ELR (cell line): ENCODE measurements around the gene MPLKIP.
"Not testable (repeated sequence)": the region's sequence is repeated elsewhere in the genome, so short reads cannot be mapped to it uniquely, and the experiment has no call there.

Experiments used
- DNase-seq: peaks from one replicate; pipeline ENCODE4 v3.0.0-alpha.2; 2015; ENCODE audit warnings: low read depth

MPLKIP gene

GRCh38 chr7:40133561-40134427 is 628 bp downstream of the MPLKIP start:
- DNase-seq = peak; percentile 34

GRCh38 chr7:40122940-40123254 is 11.5 kb downstream of the MPLKIP start:
- no peak for DNase-seq

- DNase-seq = not testable (repeated sequence)
These were observed 12.1 kb downstream of the MPLKIP start for GRCh38 chr7:40122100-40122939.

GRCh38 chr7:40120020-40120419 is 14.4 kb downstream of the MPLKIP start:
- DNase-seq = no peak

- DNase-seq = not testable (repeated sequence)
These were observed 16.2 kb downstream of the MPLKIP start for GRCh38 chr7:40118201-40118600.

GRCh38 chr7:40117199-40117598 is 17.2 kb downstream of the MPLKIP start:
- DNase-seq = not testable (repeated sequence)

GRCh38 chr7:40115936-40116335 is 18.5 kb downstream of the MPLKIP start:
- no peak for DNase-seq

GRCh38 chr7:40105879-40106473 is 28.4 kb downstream of the MPLKIP start:
- no peak for DNase-seq

GRCh38 chr7:40102897-40103296 is 31.5 kb downstream of the MPLKIP start:
- DNase-seq = no peak

- DNase-seq = no peak
These were observed 33.2 kb downstream of the MPLKIP start for GRCh38 chr7:40101201-40101600.

- DNase-seq = no peak
These were observed 34.6 kb downstream of the MPLKIP start for GRCh38 chr7:40099837-40100236.

- DNase-seq = no peak
These were observed 35.6 kb downstream of the MPLKIP start for GRCh38 chr7:40098810-40099209.

GRCh38 chr7:40097728-40098127 is 36.7 kb downstream of the MPLKIP start:
- no peak for DNase-seq

GRCh38 chr7:40095695-40096327 is 38.6 kb downstream of the MPLKIP start:
- no peak for DNase-seq

- DNase-seq = no peak
These were observed 39.2 kb downstream of the MPLKIP start for GRCh38 chr7:40095230-40095629.

- DNase-seq = no peak
These were observed 40.6 kb downstream of the MPLKIP start for GRCh38 chr7:40093631-40094350.

- no peak for DNase-seq
These were observed 42.2 kb downstream of the MPLKIP start for GRCh38 chr7:40092182-40092581.

GRCh38 chr7:40077849-40078248 is 56.6 kb downstream of the MPLKIP start:
- DNase-seq = no peak
